Measurements from ENCODE around the gene VIPR2. TPM values are rescaled to one million over a fixed set of nuclear protein-coding genes. Genes with fewer than 3 reads are reported as not detected.
"Not testable (repeated sequence)": the region's sequence is repeated elsewhere in the genome, so short reads cannot be mapped to it uniquely, and the experiment has no call there.

VIPR2 gene
- total RNA-seq, 1 experiment from 2014 or later: not detected

- no peak for DNase-seq (ENCODE audit: low read depth)
Observed at GRCh38 chr7:159013181-159013690, 131.4 kb downstream of the VIPR2 start.

DNA sequence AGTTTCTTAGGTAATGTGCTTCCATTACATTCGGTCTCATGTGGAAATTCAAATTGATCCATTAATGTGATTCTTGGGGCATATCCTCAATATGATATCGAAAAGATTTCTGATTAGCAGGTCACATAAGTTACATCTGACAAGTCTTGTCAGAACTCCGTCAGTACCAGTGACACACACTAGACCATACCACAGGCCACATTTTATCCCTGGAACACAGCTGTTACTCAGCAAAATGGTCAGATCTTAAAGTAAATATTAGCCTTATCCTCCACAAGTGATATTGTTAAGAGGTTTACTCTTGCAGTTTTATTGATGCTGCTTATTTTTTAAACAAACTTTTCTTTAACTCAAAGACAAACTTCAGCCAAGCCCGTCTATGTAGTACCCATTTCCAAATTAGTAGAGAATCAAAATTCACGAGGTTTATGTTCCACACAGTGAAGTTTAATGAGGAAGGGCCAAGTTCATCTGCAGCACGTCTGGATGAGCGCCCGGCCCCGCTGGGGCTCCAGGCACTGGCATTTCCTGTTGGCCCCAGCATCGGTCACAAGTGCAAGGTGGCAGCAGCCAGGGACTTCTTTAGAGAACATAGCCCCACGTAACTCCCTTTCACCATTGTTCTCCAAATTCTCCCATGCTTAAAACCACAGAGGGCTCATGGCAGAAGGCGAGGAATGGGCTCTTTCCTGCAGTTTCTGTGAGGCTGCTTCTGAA is 132.2 kb downstream of the VIPR2 start:
- DNase-seq (ENCODE audit: low read depth): peak; percentile 63

DNA sequence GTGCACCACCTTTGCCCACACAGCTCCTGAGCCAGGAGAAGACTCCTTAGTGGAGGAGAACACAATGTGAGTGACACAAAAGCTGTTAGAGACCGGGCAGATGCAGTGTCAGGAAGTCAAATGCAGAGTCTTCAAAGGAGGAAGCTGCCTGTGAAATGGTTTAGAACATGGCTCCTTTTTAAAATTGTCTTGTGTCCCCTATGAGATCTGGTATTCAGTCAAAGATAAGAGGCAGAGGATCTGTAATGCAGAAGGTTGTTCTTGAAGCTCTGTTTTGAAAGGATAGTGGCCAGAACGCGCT is 133.0 kb downstream of the VIPR2 start:
- DNase-seq (ENCODE audit: low read depth): no peak

GRCh38 chr7:159010937-159011721 is 133.5 kb downstream of the VIPR2 start:
- DNase-seq (ENCODE audit: low read depth): no peak

DNA sequence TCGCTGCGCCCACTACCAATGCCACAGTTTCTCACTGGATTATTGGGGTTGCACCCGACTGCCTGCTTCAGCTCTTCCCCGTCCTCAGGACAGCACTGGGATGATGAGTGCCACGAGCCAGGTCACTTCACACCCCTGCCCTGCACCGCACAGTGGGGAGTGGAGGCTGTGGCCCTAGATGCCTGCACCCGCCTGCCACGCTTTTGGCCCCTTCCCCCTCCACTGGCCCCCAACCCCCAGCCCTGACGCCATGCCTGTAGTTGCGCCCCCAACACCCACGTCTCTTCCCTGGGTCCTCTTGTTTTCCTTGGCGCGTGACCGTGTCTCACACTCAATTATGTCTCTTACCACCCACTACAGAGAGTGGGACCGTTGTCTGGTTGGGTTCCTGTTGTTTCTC is 134.3 kb downstream of the VIPR2 start:
- no peak for DNase-seq (ENCODE audit: low read depth)

GRCh38 chr7:159009951-159010350 is 134.7 kb downstream of the VIPR2 start:
- no peak for DNase-seq (ENCODE audit: low read depth)

GRCh38 chr7:159008417-159008816 is 136.2 kb downstream of the VIPR2 start:
- DNase-seq (ENCODE audit: low read depth): no peak

DNA sequence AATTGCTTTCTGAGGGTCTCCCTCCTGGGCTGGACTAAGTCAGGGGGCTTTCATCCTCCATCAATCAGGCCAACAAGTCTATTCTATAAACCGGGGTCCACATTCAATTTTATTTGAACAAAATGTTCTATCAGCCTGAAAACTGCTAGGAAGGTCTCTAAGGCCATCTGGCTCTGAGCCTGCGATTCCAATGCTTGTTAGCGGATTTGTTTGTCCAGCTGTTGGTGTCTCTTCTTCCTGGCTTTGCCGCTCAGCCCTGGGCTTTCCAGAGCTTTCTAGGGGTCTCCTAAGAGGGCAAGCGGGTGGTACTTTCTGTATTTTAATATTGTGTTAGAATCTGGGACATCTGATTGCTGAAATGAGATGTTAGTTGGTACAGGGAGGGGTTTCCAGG is 136.7 kb downstream of the VIPR2 start:
- no peak for DNase-seq (ENCODE audit: low read depth)

DNA sequence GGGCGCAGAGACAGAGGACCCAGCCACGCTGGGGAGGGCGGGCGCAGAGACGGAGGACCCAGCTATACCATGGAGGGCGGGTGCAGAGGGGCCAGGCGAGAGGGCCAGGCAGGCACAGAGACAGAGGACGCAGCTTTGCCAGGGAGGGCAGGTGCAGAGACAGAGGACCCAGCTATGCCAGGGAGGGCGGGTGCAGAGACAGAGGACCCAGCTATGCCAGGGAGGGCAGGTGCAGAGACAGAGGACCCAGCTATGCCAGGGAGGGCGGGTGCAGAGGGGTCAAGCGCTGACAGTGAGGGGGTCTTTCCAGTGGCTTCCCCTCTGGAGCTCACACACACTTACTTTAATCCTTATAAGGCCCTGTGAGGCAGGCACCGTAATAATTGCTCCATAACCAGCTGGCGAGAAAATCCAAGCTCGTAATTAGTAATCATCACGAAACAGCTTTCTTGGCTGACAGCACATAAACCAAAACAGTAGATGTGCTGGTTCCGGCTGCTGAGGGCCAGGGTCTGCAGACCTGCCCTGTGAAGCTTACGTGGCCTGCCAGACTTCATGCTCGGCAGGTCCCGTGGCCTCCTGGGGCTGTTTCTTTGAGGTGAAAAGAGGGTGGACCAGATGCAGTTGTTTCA is 137.2 kb downstream of the VIPR2 start:
- no peak for DNase-seq (ENCODE audit: low read depth)

- DNase-seq (ENCODE audit: low read depth): no peak
Observed at GRCh38 chr7:159006610-159007130, 138.0 kb downstream of the VIPR2 start.

GRCh38 chr7:159006022-159006609 is 138.6 kb downstream of the VIPR2 start:
- not testable (repeated sequence) for DNase-seq (ENCODE audit: low read depth)

GRCh38 chr7:159005618-159006017 is 139.0 kb downstream of the VIPR2 start:
- no peak for DNase-seq (ENCODE audit: low read depth)

DNA sequence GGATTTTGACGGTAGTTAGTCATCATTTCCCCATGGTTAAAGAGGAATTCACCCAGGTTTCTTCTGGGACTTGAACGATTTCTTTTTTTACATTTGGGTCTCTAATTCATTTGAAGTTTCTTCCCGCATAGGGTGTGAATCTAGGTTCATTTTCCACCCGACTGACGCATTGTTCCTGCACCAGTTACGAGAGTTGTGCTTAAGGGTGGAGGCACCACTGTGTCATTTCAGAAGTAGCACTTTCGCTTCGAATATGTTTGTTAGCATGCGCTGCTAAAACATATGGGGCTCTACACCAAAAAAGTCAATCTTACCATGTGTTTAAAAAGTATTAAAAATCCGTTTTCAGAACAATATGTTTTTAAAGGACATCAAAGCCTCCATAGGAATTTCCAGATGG is 140.3 kb downstream of the VIPR2 start:
- no peak for DNase-seq (ENCODE audit: low read depth)

GRCh38 chr7:159001811-159002210 is 142.9 kb downstream of the VIPR2 start:
- no peak for DNase-seq (ENCODE audit: low read depth)

DNA sequence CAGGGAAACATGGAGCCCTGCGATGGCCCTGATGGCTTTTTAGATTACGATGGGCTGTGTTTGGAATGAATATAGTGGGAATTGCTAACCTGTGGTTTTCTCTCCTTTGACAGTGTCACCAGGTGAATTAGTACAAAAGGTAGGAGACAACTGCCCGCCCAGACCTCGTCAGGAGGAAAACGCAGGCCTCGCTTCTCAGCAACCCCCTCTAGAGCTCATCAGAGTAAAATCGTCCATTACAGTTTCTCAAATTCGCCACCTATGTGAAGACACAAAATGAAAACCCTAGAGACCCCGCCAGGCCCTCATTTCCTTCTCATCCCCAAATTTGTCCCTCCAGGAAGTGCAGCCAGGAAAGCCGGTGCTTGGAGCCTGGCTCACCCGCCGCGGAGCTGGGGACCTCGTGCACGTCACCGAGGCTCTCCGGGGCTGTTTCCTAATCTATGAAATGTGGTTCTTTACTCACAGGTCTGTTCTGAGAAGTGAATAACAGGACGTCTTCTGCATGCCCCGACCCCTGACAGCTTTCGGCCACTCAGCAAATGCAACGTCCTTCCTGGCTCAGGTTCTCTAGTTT is 143.7 kb downstream of the VIPR2 start:
- no peak for DNase-seq (ENCODE audit: low read depth)

- no peak for DNase-seq (ENCODE audit: low read depth)
Observed at GRCh38 chr7:159000070-159000469, 144.6 kb downstream of the VIPR2 start.

- DNase-seq (ENCODE audit: low read depth): no peak
Observed at GRCh38 chr7:158999496-158999895, 145.2 kb downstream of the VIPR2 start.

- DNase-seq (ENCODE audit: low read depth): not testable (repeated sequence)
Observed at GRCh38 chr7:158998261-158998660, 146.4 kb downstream of the VIPR2 start.

DNA sequence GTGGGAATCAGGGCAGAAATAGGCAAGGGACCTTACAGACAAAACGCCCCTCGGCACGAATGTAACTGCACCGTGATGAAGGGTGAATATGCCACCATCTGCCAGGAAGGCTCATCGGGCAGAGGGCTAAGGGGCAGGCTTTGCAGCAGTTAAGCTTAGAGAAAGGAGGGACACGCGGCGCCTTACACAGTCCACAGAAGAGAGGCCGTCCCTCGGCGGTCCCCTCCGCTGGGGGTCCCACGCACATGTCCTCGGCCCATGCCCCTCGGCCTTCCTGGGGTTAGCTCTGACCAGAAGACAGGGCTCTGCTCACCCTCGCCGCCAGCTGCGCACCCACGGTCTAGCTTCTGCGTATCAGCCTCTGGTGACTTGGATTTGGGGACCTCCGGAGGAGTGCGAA is 147.2 kb downstream of the VIPR2 start:
- DNase-seq (ENCODE audit: low read depth): no peak

GRCh38 chr7:158997110-158997453 is 147.6 kb downstream of the VIPR2 start:
- no peak for DNase-seq (ENCODE audit: low read depth)

GRCh38 chr7:158996214-158997109 is 148.2 kb downstream of the VIPR2 start:
- DNase-seq (ENCODE audit: low read depth): no peak

All from M059J (cell line).